ENCODE data around the gene SOCS1. TPM values are rescaled to one million over a fixed set of nuclear protein-coding genes. Genes with fewer than 3 reads are reported as not detected.

Gene SOCS1
- total RNA-seq, 1 donor from 2014 or later, result 11.1 TPM

- TF ChIP-seq, protein P1, sequence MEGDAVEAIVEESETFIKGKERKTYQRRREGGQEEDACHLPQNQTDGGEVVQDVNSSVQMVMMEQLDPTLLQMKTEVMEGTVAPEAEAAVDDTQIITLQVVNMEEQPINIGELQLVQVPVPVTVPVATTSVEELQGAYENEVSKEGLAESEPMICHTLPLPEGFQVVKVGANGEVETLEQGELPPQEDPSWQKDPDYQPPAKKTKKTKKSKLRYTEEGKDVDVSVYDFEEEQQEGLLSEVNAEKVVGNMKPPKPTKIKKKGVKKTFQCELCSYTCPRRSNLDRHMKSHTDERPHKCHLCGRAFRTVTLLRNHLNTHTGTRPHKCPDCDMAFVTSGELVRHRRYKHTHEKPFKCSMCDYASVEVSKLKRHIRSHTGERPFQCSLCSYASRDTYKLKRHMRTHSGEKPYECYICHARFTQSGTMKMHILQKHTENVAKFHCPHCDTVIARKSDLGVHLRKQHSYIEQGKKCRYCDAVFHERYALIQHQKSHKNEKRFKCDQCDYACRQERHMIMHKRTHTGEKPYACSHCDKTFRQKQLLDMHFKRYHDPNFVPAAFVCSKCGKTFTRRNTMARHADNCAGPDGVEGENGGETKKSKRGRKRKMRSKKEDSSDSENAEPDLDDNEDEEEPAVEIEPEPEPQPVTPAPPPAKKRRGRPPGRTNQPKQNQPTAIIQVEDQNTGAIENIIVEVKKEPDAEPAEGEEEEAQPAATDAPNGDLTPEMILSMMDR (IDR thresholded peaks at IDR 0.05; ENCODE audit: partially characterized antibody, unreplicated experiment), result no peak
- no peak overlapping the region for H3K27ac Mint-ChIP-seq (ENCODE audit: unreplicated experiment)
- no peak overlapping the region for H3K4me3 Mint-ChIP-seq (ENCODE audit: unreplicated experiment)
- no peaks in the 10 kb centered on the region for H3K36me3 Mint-ChIP-seq (ENCODE audit: unreplicated experiment)
- no peak for DNase-seq
- H3K9me3 Mint-ChIP-seq (ENCODE audit: unreplicated experiment), result peaks cover 7% of the 10 kb centered on the region
- H3K4me1 Mint-ChIP-seq (ENCODE audit: low read depth, unreplicated experiment), result peaks cover 11% of the 10 kb centered on the region
- H3K27me3 Mint-ChIP-seq (ENCODE audit: unreplicated experiment), result peaks cover 8% of the 10 kb centered on the region
Measured at GRCh38 chr16:11208916-11209665, 46.9 kb downstream of the SOCS1 start.

DNA sequence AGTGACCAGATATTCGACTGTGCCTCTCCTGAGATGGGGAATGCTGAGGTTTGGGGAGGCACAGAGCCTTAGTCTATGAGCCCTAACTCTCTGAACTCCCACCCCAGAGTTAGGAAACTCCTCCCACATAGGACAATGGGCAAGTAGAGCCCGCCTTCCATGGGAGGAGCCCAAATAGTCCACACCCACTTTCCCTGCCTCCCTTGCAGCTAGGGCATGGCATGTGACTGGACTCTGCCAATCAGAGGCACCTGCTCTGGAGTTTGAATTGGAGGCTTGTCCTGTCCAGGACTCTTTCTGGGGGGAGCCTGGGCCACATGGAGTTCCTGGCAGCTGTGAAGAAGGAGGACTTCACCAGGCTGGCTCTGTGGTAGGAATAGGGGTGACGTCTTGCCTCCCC is 48.4 kb downstream of the SOCS1 start:
- DNase-seq, result no peak
- no peak overlapping the region for H3K4me3 Mint-ChIP-seq (ENCODE audit: unreplicated experiment)
- H3K27me3 Mint-ChIP-seq (ENCODE audit: unreplicated experiment), result peaks cover 9% of the 10 kb centered on the region
- H3K9me3 Mint-ChIP-seq (ENCODE audit: unreplicated experiment), result peaks cover 7% of the 10 kb centered on the region
- TF ChIP-seq, protein P1 (IDR thresholded peaks at IDR 0.05; ENCODE audit: partially characterized antibody, unreplicated experiment), result no peak
- H3K4me1 Mint-ChIP-seq (ENCODE audit: low read depth, unreplicated experiment), result peaks cover 16% of the 10 kb centered on the region
- no peaks in the 10 kb centered on the region for H3K36me3 Mint-ChIP-seq (ENCODE audit: unreplicated experiment)
- no peak overlapping the region for H3K27ac Mint-ChIP-seq (ENCODE audit: unreplicated experiment)

DNA sequence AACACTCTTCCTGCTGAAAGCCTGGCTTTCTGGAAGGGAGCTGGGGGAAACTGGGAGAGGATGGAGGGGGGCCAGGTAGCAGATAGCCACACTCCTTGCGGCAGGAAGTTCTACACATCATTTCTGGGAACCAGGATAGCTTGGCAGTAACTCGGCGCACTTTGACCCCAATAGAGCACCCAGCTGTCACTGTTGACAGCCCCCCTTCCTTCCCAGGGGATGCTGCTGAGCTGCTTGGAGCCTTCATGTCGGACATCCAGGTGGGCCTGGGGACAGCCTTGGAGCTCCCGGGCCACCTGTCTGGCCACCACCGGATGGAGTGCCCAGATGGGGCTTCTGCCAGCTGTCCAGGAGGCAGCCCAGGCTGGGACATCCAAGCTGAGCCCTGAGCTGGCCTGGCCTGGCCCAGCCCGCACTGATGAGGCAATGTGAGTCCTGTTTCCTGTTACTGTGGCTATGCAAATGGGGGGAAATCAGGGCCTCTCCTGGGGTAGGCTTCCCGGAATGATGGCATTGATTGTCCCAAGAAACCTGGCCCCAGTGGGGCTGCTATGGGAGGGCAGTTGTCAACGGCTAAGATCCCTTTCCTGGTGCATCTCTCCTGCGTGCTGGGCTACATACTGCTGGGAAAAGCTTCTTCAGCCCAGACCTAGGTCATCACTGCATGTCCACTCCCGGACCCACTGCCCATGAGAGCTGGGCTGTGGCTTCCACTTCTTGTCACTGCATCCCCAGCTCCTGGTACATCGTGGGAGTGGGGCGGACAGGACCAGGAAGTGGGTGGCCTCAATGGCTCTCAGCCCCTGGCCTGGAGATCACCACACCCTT is 50.0 kb downstream of the SOCS1 start:
- Mint-ChIP-seq H3K36me3 (ENCODE audit: unreplicated experiment) (no peaks in the 10 kb centered on the region), H3K4me3 (ENCODE audit: unreplicated experiment) (peak overlapping the region; percentile 52), H3K9me3 (ENCODE audit: unreplicated experiment) (peaks cover 7% of the 10 kb centered on the region), H3K27ac (ENCODE audit: unreplicated experiment) (no peak overlapping the region), H3K4me1 (ENCODE audit: low read depth, unreplicated experiment) (peaks cover 30% of the 10 kb centered on the region), H3K27me3 (ENCODE audit: unreplicated experiment) (peaks cover 9% of the 10 kb centered on the region)
- TF ChIP-seq, protein P1 (IDR thresholded peaks at IDR 0.05; ENCODE audit: partially characterized antibody, unreplicated experiment), result no peak
- peak; percentile 61 for DNase-seq

DNA sequence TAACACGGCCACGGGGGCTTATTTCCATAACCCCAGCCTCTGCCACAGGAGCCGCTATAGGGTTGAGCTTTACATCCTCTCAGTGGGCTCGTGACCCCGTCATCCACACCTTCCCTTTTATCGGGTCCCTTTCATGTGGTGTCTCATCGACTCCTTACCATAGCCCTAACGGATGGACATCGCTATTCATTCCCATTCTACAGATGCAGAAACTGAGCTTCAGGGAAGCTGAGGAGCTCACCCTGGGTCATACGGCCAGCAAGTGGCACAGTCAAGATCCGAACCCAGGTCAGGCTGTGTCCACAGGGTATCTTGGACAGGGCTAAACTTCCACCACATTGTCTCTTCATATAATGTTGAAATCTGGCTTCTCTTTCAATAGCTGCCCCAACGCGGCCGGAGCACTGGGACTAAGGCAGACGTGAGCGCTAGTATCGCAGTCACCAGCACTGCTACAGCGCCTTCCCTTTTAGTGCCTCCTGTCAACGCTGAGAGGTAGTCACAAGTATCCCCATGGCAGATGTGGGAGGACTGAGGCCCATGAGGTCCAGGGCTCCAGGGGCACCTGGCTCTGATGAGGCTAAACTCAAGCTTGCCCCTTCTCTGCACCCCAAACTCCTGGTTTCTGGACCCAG is 50.8 kb downstream of the SOCS1 start:
- Mint-ChIP-seq H3K4me1 (ENCODE audit: low read depth, unreplicated experiment) (peaks cover 34% of the 10 kb centered on the region), H3K36me3 (ENCODE audit: unreplicated experiment) (no peaks in the 10 kb centered on the region), H3K4me3 (ENCODE audit: unreplicated experiment) (no peak overlapping the region), H3K9me3 (ENCODE audit: unreplicated experiment) (peaks cover 6% of the 10 kb centered on the region), H3K27me3 (ENCODE audit: unreplicated experiment) (peaks cover 9% of the 10 kb centered on the region), H3K27ac (ENCODE audit: unreplicated experiment) (no peak overlapping the region)
- TF ChIP-seq, protein P1 (IDR thresholded peaks at IDR 0.05; ENCODE audit: partially characterized antibody, unreplicated experiment), result no peak
- no peak for DNase-seq
